Duodenal mucosa (tissue), 2 donors: ENCODE data around the gene TIMM29.

Source experiments
- H3K27ac ChIP-seq: one replicate; pipeline ENCODE4 v1.7.0; 2013; ENCODE audit warnings: low read depth, low read length
- H3K27me3 ChIP-seq, 2 donors: one replicate each; pipeline ENCODE4 v1.7.0; 2013; ENCODE audit warnings: low read length in 2 of 2, control low read depth in 1 of 2; ENCODE audit not compliant: insufficient read depth in 2 of 2, control insufficient read depth in 1 of 2
- H3K36me3 ChIP-seq, 2 donors: one replicate each; pipeline ENCODE4 v1.7.0; 2013; ENCODE audit warnings: low read length in 2 of 2, control low read depth in 1 of 2; ENCODE audit not compliant: insufficient read depth in 2 of 2, control insufficient read depth in 1 of 2
- H3K4me1 ChIP-seq, 2 donors: one replicate each; pipeline ENCODE4 v1.7.0; 2013; ENCODE audit warnings: low read length in 2 of 2, control low read depth in 1 of 2; ENCODE audit not compliant: insufficient read depth in 2 of 2, control insufficient read depth in 1 of 2
- H3K4me3 ChIP-seq, 2 donors: one replicate each; pipeline ENCODE4 v1.7.0; 2013; ENCODE audit warnings: low read length in 2 of 2, low read depth in 1 of 2
- H3K9ac ChIP-seq, 2 donors: one replicate each; pipeline ENCODE4 v1.7.0; 2013; ENCODE audit warnings: low read length in 2 of 2, low read depth in 1 of 2
- H3K9me3 ChIP-seq, 2 donors: one replicate each; pipeline ENCODE4 v1.7.0; 2013; ENCODE audit warnings: low read length in 2 of 2, control low read depth in 1 of 2; ENCODE audit not compliant: control insufficient read depth in 1 of 2

TIMM29 gene

GRCh38 chr19:10912619-10913018 lies 16.0 kb upstream of the TIMM29 start:
- no peaks in the 10 kb centered on the region for H3K27me3 ChIP-seq
- H3K4me1 ChIP-seq = no peaks in the 10 kb centered on the region
- H3K27ac ChIP-seq = no peak overlapping the region
- no peak overlapping the region for H3K9ac ChIP-seq
- H3K36me3 ChIP-seq = peaks cover 22 to 69% of the 10 kb centered on the region in 2 donors
- H3K4me3 ChIP-seq = no peak overlapping the region
- no peaks in the 10 kb centered on the region for H3K9me3 ChIP-seq

- Histone ChIP-seq H3K9me3 (no peaks in the 10 kb centered on the region), H3K4me3 (no peak overlapping the region), H3K27me3 (no peaks in the 10 kb centered on the region), H3K4me1 (no peaks in the 10 kb centered on the region), H3K9ac (no peak overlapping the region), H3K36me3 (peaks cover 12 to 66% of the 10 kb centered on the region in 2 donors), H3K27ac (no peak overlapping the region)
Observed at GRCh38 chr19:10913716-10914340, 14.8 kb upstream of the TIMM29 start.

GRCh38 chr19:10915130-10916091 lies 13.2 kb upstream of the TIMM29 start:
- Histone ChIP-seq H3K27me3 (no peaks in the 10 kb centered on the region), H3K36me3 (peaks cover 13 to 74% of the 10 kb centered on the region in 2 donors), H3K4me3 (no peak overlapping the region), H3K27ac (no peak overlapping the region), H3K9ac (no peak overlapping the region), H3K9me3 (no peaks in the 10 kb centered on the region), H3K4me1 (no peaks in the 10 kb centered on the region)

- Histone ChIP-seq H3K4me3 (no peak overlapping the region), H3K36me3 (peaks cover 17 to 82% of the 10 kb centered on the region in 2 donors), H3K27ac (no peak overlapping the region), H3K9ac (no peak overlapping the region), H3K4me1 (no peaks in the 10 kb centered on the region), H3K9me3 (no peaks in the 10 kb centered on the region), H3K27me3 (no peaks in the 10 kb centered on the region)
Observed at GRCh38 chr19:10916602-10917001, 12.0 kb upstream of the TIMM29 start.

- Histone ChIP-seq H3K9ac (no peak overlapping the region), H3K27ac (no peak overlapping the region), H3K4me1 (no peaks in the 10 kb centered on the region), H3K36me3 (peaks cover 17 to 83% of the 10 kb centered on the region in 2 donors), H3K9me3 (no peaks in the 10 kb centered on the region), H3K4me3 (no peak overlapping the region), H3K27me3 (no peaks in the 10 kb centered on the region)
Observed at GRCh38 chr19:10918359-10918758, 10.3 kb upstream of the TIMM29 start.

- H3K27ac ChIP-seq = no peak overlapping the region
- no peaks in the 10 kb centered on the region for H3K4me1 ChIP-seq
- no peaks in the 10 kb centered on the region for H3K9me3 ChIP-seq
- H3K4me3 ChIP-seq = no peak overlapping the region
- peaks cover 18 to 84% of the 10 kb centered on the region in 2 donors for H3K36me3 ChIP-seq
- H3K9ac ChIP-seq = no peak overlapping the region
- no peaks in the 10 kb centered on the region for H3K27me3 ChIP-seq
Observed at GRCh38 chr19:10919352-10920287, 9.0 kb upstream of the TIMM29 start.

- no peaks in the 10 kb centered on the region for H3K9me3 ChIP-seq
- no peak overlapping the region for H3K27ac ChIP-seq
- H3K4me3 ChIP-seq = no peak overlapping the region
- H3K27me3 ChIP-seq = no peaks in the 10 kb centered on the region
- peaks cover 19 to 81% of the 10 kb centered on the region in 2 donors for H3K36me3 ChIP-seq
- H3K9ac ChIP-seq = no peak overlapping the region
- H3K4me1 ChIP-seq = no peaks in the 10 kb centered on the region
Observed at GRCh38 chr19:10920288-10920655, 8.3 kb upstream of the TIMM29 start.

GRCh38 chr19:10920781-10921180 lies 7.8 kb upstream of the TIMM29 start:
- Histone ChIP-seq H3K36me3 (peaks cover 22 to 79% of the 10 kb centered on the region in 2 donors), H3K9ac (no peak overlapping the region)

GRCh38 chr19:10921199-10921909 lies 7.3 kb upstream of the TIMM29 start:
- Histone ChIP-seq H3K27ac (no peak overlapping the region), H3K9ac (no peak overlapping the region), H3K9me3 (no peaks in the 10 kb centered on the region), H3K36me3 (peaks cover 22 to 74% of the 10 kb centered on the region in 2 donors), H3K4me3 (no peak overlapping the region), H3K4me1 (no peaks in the 10 kb centered on the region), H3K27me3 (no peaks in the 10 kb centered on the region)

More at GRCh38 chr19:10920781-10921180, 7.8 kb upstream of the TIMM29 start:
- Histone ChIP-seq H3K4me1 (no peaks in the 10 kb centered on the region), H3K27me3 (no peaks in the 10 kb centered on the region), H3K9me3 (no peaks in the 10 kb centered on the region), H3K4me3 (no peak overlapping the region), H3K27ac (no peak overlapping the region)
